OCI-LY7 (cell line): ENCODE results near the gene HBG2.
"Not testable (repeated sequence)": the region's sequence is repeated elsewhere in the genome, so short reads cannot be mapped to it uniquely, and the experiment has no call there.

ENCODE experiments used
- EZH2phosphoT487 ChIP-seq: fragments of 200-600 bp; sonication (generic); IDR thresholded peaks from 2 replicates; pipeline ENCODE4 v1.6.1; 2018; ENCODE audit warnings: low read depth, borderline replicate concordance, mild to moderate bottlenecking, mixed run types, antibody characterized with exemption, low read length, moderate library complexity, mixed read lengths
- TF ChIP-seq, protein P1 (sequence below): fragments of 200-600 bp; sonication (generic); conservative IDR thresholded peaks from 2 replicates; pipeline ENCODE4 v1.5.1; 2014; ENCODE audit warnings: mild to moderate bottlenecking, antibody characterized with exemption, low read length, moderate library complexity, mixed read lengths

DNA sequence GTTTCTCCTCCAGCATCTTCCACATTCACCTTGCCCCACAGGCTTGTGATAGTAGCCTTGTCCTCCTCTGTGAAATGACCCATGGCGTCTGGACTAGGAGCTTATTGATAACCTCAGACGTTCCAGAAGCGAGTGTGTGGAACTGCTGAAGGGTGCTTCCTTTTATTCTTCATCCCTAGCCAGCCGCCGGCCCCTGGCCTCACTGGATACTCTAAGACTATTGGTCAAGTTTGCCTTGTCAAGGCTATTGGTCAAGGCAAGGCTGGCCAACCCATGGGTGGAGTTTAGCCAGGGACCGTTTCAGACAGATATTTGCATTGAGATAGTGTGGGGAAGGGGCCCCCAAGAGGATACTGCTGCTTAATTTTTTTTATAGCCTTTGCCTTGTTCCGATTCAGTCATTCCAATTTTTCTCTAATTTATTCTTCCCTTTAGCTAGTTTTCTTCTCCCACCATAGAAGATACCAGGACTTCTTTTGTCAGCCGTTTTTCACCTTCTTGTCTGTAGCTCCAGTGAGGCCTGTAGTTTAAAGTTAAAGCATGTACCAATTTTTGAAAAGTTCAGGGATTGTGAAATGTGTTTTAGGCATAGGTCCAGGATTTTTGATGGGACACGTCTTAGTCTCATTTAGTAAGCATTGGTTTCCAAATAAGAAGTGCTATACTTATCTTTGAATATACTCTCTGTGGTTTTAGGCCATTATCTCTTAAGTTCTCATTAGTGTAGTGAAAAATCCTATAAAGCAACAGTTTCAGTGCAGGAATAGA lies at the start of gene HBG2:
- TF ChIP-seq, protein P1, sequence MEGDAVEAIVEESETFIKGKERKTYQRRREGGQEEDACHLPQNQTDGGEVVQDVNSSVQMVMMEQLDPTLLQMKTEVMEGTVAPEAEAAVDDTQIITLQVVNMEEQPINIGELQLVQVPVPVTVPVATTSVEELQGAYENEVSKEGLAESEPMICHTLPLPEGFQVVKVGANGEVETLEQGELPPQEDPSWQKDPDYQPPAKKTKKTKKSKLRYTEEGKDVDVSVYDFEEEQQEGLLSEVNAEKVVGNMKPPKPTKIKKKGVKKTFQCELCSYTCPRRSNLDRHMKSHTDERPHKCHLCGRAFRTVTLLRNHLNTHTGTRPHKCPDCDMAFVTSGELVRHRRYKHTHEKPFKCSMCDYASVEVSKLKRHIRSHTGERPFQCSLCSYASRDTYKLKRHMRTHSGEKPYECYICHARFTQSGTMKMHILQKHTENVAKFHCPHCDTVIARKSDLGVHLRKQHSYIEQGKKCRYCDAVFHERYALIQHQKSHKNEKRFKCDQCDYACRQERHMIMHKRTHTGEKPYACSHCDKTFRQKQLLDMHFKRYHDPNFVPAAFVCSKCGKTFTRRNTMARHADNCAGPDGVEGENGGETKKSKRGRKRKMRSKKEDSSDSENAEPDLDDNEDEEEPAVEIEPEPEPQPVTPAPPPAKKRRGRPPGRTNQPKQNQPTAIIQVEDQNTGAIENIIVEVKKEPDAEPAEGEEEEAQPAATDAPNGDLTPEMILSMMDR = not testable (repeated sequence)
- TF ChIP-seq EZH2phosphoT487 = not testable (repeated sequence)
